Inferior parietal cortex (tissue), 1 donor: ENCODE data around the gene PKNOX2.

Experiments
- DNase-seq: peaks from one replicate; pipeline ENCODE4 v3.0.0-alpha.2; 2016; ENCODE audit errors: extremely low spot score

PKNOX2 gene

GRCh38 chr11:125262194-125262829 is 97.8 kb downstream of the PKNOX2 start:
- DNase-seq, result no peak

- no peak for DNase-seq
Measured at GRCh38 chr11:125262830-125263218, 98.3 kb downstream of the PKNOX2 start.

GRCh38 chr11:125263268-125263790 is 98.8 kb downstream of the PKNOX2 start:
- DNase-seq, result no peak

GRCh38 chr11:125264100-125265022 is 99.8 kb downstream of the PKNOX2 start:
- DNase-seq, result no peak

- DNase-seq, result no peak
Measured at GRCh38 chr11:125267548-125267947, 103.0 kb downstream of the PKNOX2 start.

GRCh38 chr11:125268611-125269010 is 104.1 kb downstream of the PKNOX2 start:
- DNase-seq, result no peak

- DNase-seq, result no peak
Measured at GRCh38 chr11:125270106-125270505, 105.6 kb downstream of the PKNOX2 start.

- no peak for DNase-seq
Measured at GRCh38 chr11:125270711-125271110, 106.2 kb downstream of the PKNOX2 start.

- DNase-seq, result no peak
Measured at GRCh38 chr11:125271483-125272091, 107.0 kb downstream of the PKNOX2 start.

- DNase-seq, result no peak
Measured at GRCh38 chr11:125272092-125272491, 107.5 kb downstream of the PKNOX2 start.

- no peak for DNase-seq
Measured at GRCh38 chr11:125272821-125273220, 108.3 kb downstream of the PKNOX2 start.

GRCh38 chr11:125273519-125274000 is 109.0 kb downstream of the PKNOX2 start:
- DNase-seq, result no peak

GRCh38 chr11:125274309-125274708 is 109.8 kb downstream of the PKNOX2 start:
- DNase-seq, result no peak

- DNase-seq, result no peak
Measured at GRCh38 chr11:125274774-125275173, 110.2 kb downstream of the PKNOX2 start.

- no peak for DNase-seq
Measured at GRCh38 chr11:125275905-125276618, 111.5 kb downstream of the PKNOX2 start.

GRCh38 chr11:125276619-125276976 is 112.0 kb downstream of the PKNOX2 start:
- no peak for DNase-seq

GRCh38 chr11:125279676-125280418 is 115.3 kb downstream of the PKNOX2 start:
- no peak for DNase-seq

- DNase-seq, result no peak
Measured at GRCh38 chr11:125280646-125281045, 116.1 kb downstream of the PKNOX2 start.

- DNase-seq, result no peak
Measured at GRCh38 chr11:125281831-125282595, 117.5 kb downstream of the PKNOX2 start.

- no peak for DNase-seq
Measured at GRCh38 chr11:125282596-125282914, 118.0 kb downstream of the PKNOX2 start.
